HCT116 (cell line): Measurements from ENCODE around the gene CACNA1S.

ENCODE experiments used
- CEBPB ChIP-seq: IDR thresholded peaks from 2 replicates; pipeline ENCODE4 v1.6.1; 2012; ENCODE audit warnings: low read depth
- ELF1 ChIP-seq: IDR thresholded peaks from 2 replicates; pipeline ENCODE4 v1.6.1; 2012; ENCODE audit warnings: low read depth, borderline replicate concordance
- EZH2 ChIP-seq: fragments of 200-600 bp; sonication (generic); IDR thresholded peaks from 2 replicates; pipeline ENCODE4 v1.6.1; 2017; ENCODE audit warnings: antibody characterized with exemption, mixed run types
- EZH2phosphoT487 ChIP-seq: fragments of 200-600 bp; IDR thresholded peaks from 2 replicates; pipeline ENCODE4 v1.6.1; 2018; ENCODE audit warnings: antibody characterized with exemption, borderline replicate concordance
- POLR2A ChIP-seq: IDR thresholded peaks from 2 replicates; pipeline ENCODE4 v1.7.0; 2011; ENCODE audit warnings: borderline replicate concordance; ENCODE audit not compliant: insufficient read depth, insufficient read length; ENCODE audit errors: extremely low read depth
- SIN3A ChIP-seq: IDR thresholded peaks from 2 replicates; pipeline ENCODE4 v1.6.1; 2012; ENCODE audit warnings: low read depth
- SRF ChIP-seq: IDR thresholded peaks from 2 replicates; pipeline ENCODE4 v1.6.1; 2012; ENCODE audit warnings: low read depth
- TCF7L2 ChIP-seq: IDR thresholded peaks from 2 replicates; pipeline ENCODE4 v1.7.0; 2011; ENCODE audit warnings: borderline replicate concordance, inconsistent platforms; ENCODE audit not compliant: insufficient read depth, insufficient read length; ENCODE audit errors: extremely low read depth
- ZNF274 ChIP-seq: fragments of 200-500 bp; sonication (Bioruptor generic); IDR thresholded peaks from 2 replicates; pipeline ENCODE4 v1.6.1; 2014; ENCODE audit warnings: mild to moderate bottlenecking, low read depth, low read length, inconsistent platforms
- TF ChIP-seq, protein P1 (sequence below), 3 experiments: fragments of 200-600 bp in 1 of 3; sonication (generic) in 1 of 3; IDR thresholded peaks in 2 of 3; conservative IDR thresholded peaks in 1 of 3; 2 replicates each; pipeline ENCODE4 v1.5.1; 2012 to 2017; ENCODE audit warnings: low read depth in 2 of 3, low read length in 2 of 3, antibody characterized with exemption in 1 of 3, borderline replicate concordance in 1 of 3, control low read depth in 1 of 3, mild to moderate bottlenecking in 1 of 3, mixed read lengths in 1 of 3, mixed run types in 1 of 3, moderate library complexity in 1 of 3; ENCODE audit not compliant: insufficient read depth in 1 of 3
- TF ChIP-seq, protein P2 (sequence below): IDR thresholded peaks from 2 replicates; pipeline ENCODE4 v1.6.1; 2012
- TF ChIP-seq, protein P3 (sequence below): IDR thresholded peaks from 2 replicates; pipeline ENCODE4 v1.6.1; 2012; ENCODE audit warnings: low read depth

DNA sequence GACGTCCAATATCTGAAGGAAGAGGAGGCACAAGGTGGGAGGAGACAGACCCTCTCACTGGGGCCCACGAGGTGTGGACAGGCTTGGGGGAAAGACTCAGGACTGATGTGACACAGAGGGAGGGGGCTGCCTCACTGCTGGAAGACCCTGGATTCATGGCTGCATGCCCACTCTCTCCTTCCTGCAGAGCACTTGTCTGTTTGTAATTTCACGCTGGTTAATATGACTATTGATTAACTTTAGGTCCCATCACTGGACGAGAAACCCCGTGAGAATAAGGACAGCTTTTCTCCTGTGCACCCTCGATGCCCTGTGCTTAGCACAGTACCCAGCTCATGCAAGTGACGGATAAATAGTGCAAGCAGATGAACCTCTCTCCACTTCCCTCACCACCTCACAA lies 35.1 kb downstream of the CACNA1S start:
- TF ChIP-seq POLR2A (no peak), ELF1 (no peak), SRF (no peak), EZH2 (no peak), EZH2phosphoT487 (no peak), SIN3A (no peak), ZNF274 (no peak), TCF7L2 (no peak), CEBPB (no peak)
- TF ChIP-seq, protein P1, sequence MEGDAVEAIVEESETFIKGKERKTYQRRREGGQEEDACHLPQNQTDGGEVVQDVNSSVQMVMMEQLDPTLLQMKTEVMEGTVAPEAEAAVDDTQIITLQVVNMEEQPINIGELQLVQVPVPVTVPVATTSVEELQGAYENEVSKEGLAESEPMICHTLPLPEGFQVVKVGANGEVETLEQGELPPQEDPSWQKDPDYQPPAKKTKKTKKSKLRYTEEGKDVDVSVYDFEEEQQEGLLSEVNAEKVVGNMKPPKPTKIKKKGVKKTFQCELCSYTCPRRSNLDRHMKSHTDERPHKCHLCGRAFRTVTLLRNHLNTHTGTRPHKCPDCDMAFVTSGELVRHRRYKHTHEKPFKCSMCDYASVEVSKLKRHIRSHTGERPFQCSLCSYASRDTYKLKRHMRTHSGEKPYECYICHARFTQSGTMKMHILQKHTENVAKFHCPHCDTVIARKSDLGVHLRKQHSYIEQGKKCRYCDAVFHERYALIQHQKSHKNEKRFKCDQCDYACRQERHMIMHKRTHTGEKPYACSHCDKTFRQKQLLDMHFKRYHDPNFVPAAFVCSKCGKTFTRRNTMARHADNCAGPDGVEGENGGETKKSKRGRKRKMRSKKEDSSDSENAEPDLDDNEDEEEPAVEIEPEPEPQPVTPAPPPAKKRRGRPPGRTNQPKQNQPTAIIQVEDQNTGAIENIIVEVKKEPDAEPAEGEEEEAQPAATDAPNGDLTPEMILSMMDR (IDR thresholded peaks at IDR 0.05 in 2 of 3, conservative IDR thresholded peaks at IDR 0.05 in 1 of 3; ENCODE audit: borderline replicate concordance in 1 of 3, insufficient read depth in 1 of 3, low read depth in 2 of 3, low read length in 2 of 3), result no peak
- TF ChIP-seq, protein P2, sequence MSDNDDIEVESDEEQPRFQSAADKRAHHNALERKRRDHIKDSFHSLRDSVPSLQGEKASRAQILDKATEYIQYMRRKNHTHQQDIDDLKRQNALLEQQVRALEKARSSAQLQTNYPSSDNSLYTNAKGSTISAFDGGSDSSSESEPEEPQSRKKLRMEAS, result no peak
- TF ChIP-seq, protein P3, sequence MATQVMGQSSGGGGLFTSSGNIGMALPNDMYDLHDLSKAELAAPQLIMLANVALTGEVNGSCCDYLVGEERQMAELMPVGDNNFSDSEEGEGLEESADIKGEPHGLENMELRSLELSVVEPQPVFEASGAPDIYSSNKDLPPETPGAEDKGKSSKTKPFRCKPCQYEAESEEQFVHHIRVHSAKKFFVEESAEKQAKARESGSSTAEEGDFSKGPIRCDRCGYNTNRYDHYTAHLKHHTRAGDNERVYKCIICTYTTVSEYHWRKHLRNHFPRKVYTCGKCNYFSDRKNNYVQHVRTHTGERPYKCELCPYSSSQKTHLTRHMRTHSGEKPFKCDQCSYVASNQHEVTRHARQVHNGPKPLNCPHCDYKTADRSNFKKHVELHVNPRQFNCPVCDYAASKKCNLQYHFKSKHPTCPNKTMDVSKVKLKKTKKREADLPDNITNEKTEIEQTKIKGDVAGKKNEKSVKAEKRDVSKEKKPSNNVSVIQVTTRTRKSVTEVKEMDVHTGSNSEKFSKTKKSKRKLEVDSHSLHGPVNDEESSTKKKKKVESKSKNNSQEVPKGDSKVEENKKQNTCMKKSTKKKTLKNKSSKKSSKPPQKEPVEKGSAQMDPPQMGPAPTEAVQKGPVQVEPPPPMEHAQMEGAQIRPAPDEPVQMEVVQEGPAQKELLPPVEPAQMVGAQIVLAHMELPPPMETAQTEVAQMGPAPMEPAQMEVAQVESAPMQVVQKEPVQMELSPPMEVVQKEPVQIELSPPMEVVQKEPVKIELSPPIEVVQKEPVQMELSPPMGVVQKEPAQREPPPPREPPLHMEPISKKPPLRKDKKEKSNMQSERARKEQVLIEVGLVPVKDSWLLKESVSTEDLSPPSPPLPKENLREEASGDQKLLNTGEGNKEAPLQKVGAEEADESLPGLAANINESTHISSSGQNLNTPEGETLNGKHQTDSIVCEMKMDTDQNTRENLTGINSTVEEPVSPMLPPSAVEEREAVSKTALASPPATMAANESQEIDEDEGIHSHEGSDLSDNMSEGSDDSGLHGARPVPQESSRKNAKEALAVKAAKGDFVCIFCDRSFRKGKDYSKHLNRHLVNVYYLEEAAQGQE, result no peak
